Adrenal gland (tissue), 12 donors: ENCODE data around the gene PNPLA2. TPM values are rescaled to one million over a fixed set of nuclear protein-coding genes. Genes with fewer than 3 reads are reported as not detected.

Source experiments
- DNase-seq, 7 donors: peaks; one replicate each; pipeline ENCODE4 v3.0.0-alpha.2; 2019 to 2020
- H3K27ac ChIP-seq, 5 donors: fragments of 200-600 bp; sonication (generic) in 4 of 5; 1 replicate in 3 of 5; 2 replicates in 2 of 5; pipeline versions ENCODE4 v1.5.1 to v1.8.0; 2016 to 2020; ENCODE audit warnings: mild to moderate bottlenecking in 1 of 5
- H3K27me3 ChIP-seq: fragments of 200-600 bp; 2 replicates; pipeline ENCODE4 v1.8.0; 2021
- H3K36me3 ChIP-seq, 2 donors: fragments of 200-600 bp; replicated peaks in 1 of 2; 1 replicate in 1 of 2; 2 replicates in 1 of 2; pipeline versions ENCODE4 v1.5.1 to v1.8.0; 2018 to 2022
- H3K4me1 ChIP-seq, 2 donors: fragments of 200-600 bp; replicated peaks in 1 of 2; 1 replicate in 1 of 2; 2 replicates in 1 of 2; pipeline versions ENCODE4 v1.5.1 to v1.8.0; 2018 to 2021
- H3K4me3 ChIP-seq, 4 donors: fragments of 200-600 bp; sonication (generic) in 3 of 4; one replicate each; pipeline ENCODE4 v1.5.1; 2016 to 2018
- H3K9me3 ChIP-seq, 3 donors: fragments of 200-600 bp; sonication (generic) in 1 of 3; replicated peaks in 1 of 3; 1 replicate in 2 of 3; 2 replicates in 1 of 3; pipeline versions ENCODE4 v1.5.1 to v1.8.0; 2016 to 2021
- CTCF ChIP-seq, 6 experiments: fragments of 450-650 bp in 4 of 6; fragments of 200-600 bp in 2 of 6; sonication (generic) in 1 of 6; IDR thresholded peaks; 1 replicate in 5 of 6; 2 replicates in 1 of 6; pipeline versions ENCODE4 v1.5.1 to v1.8.0; 2016 to 2021; ENCODE audit warnings: antibody characterized with exemption in 6 of 6, mild to moderate bottlenecking in 2 of 6, moderate library complexity in 1 of 6
- POLR2A ChIP-seq, 2 donors: fragments of 450-650 bp; IDR thresholded peaks; one replicate each; pipeline ENCODE4 v1.6.1; 2017; ENCODE audit warnings: antibody characterized with exemption in 2 of 2, mild to moderate bottlenecking in 2 of 2, moderate library complexity in 1 of 2
- WGBS, 4 donors: extraction: QIAGEN DNeasy Blood & Tissue Kit in 2 of 4; methylation state at CpG; one replicate each; pipeline versions ENCODE4 v1.1.5 to v1.1.7; 2013 to 2017; 5-methylcytosine and 5-hydroxymethylcytosine counted together
- intact Hi-C, 2 donors: fragments of 100-400 bp; cut with DNase I; formaldehyde crosslinking; loops; one replicate each; pipeline versions ENCODE4 v1.14.1 to v1.15.0; 2022 to 2023
- polyA plus RNA-seq, 3 donors: library from polyadenylated mRNA; stranded (reverse); fragments of 200-250 nt in 2 of 3; fragments of 350-450 nt in 1 of 3; fragmentation: Illumina TruSeq in 1 of 3; extraction: RNeasy Lipid Tissue Mini Kit (QIAGEN cat#74804) in 1 of 3; gene quantifications; one replicate each; pipeline ENCODE4 v1.2.3, GENCODE V29; 2013 to 2014
- total RNA-seq, 9 donors: library from RNA; depleted of rRNA in 4 of 9; stranded (reverse); fragments of >200 nt in 4 of 9; fragments of 120-200 nt in 1 of 9; fragmentation: NEBNext Ultra II Directional in 1 of 9; extraction: Animal tissue kit (Norgen Biotek cat#: 25700) in 1 of 9; gene quantifications; one replicate each; pipeline versions ENCODE4 v1.1.0 to v1.2.4, GENCODE V29; 2013 to 2023
- donor health status: healthy with polysubstance abuse.
- donor health status: Bipolar disorder and iron deficiency.
- donor health status: DM: yes; HTN: yes; CAD: no.
- donor health status: DM: no; HTN: no; CAD: no.
- donor health status: DM: no; HTN: no; CAD: no.
- donor health status: DM: yes; HTN: yes; CAD: no.

The PNPLA2 gene
- total and polyA plus RNA-seq, 12 donors, result 24.1 to 403 (median 124) TPM

GRCh38 chr11:855796-856195 lies 37.1 kb downstream of the PNPLA2 start:
- TF ChIP-seq CTCF (IDR thresholded peaks at IDR 0.05), result no peak
- no peak for TF ChIP-seq POLR2A (IDR thresholded peaks at IDR 0.05)
- Histone ChIP-seq H3K36me3 (no peaks in the 10 kb centered on the region), H3K27ac (no peak overlapping the region), H3K4me1 (peaks cover 0 to 10% of the 10 kb centered on the region in 2 donors), H3K4me3 (no peak overlapping the region), H3K27me3 (no peaks in the 10 kb centered on the region), H3K9me3 (no peaks in the 10 kb centered on the region)
- WGBS, 4 donors, result 85 to 100% (median 87%) methylated on average over 1 to 12 of the region's 12 CpGs; no CpG with 5 or more reads in 1 of the 4 donors
- intact Hi-C loops, result no loop called here
- no peak for DNase-seq

GRCh38 chr11:856397-856796 lies 37.7 kb downstream of the PNPLA2 start:
- intact Hi-C loops, result no loop called here
- TF ChIP-seq CTCF (IDR thresholded peaks at IDR 0.05), result no peak
- no peak for TF ChIP-seq POLR2A (IDR thresholded peaks at IDR 0.05)
- DNase-seq, result no peak
- peaks cover 0 to 10% of the 10 kb centered on the region in 2 donors for H3K4me1 ChIP-seq
- WGBS, 4 donors, result 80 to 97% (median 86%) methylated on average over 5 to 8 of the region's 8 CpGs
- H3K36me3 ChIP-seq, result no peaks in the 10 kb centered on the region
- no peak overlapping the region for H3K4me3 ChIP-seq
- no peaks in the 10 kb centered on the region for H3K9me3 ChIP-seq
- H3K27me3 ChIP-seq, result no peaks in the 10 kb centered on the region
- H3K27ac ChIP-seq, result no peak overlapping the region

- intact Hi-C loops, result no loop called here
- Histone ChIP-seq H3K4me3 (no peak overlapping the region), H3K27me3 (no peaks in the 10 kb centered on the region), H3K9me3 (no peaks in the 10 kb centered on the region), H3K36me3 (no peaks in the 10 kb centered on the region), H3K4me1 (peaks cover 0 to 19% of the 10 kb centered on the region in 2 donors), H3K27ac (no peak overlapping the region)
- TF ChIP-seq POLR2A (IDR thresholded peaks at IDR 0.05) (no peak), CTCF (IDR thresholded peaks at IDR 0.05) (no peak)
- no peak for DNase-seq
- 76 to 88% (median 84%) methylated on average over 18 to 27 of the region's 27 CpGs for WGBS, 4 donors
These were observed 39.5 kb downstream of the PNPLA2 start for GRCh38 chr11:858053-858761.

GRCh38 chr11:858762-859339 lies 40.1 kb downstream of the PNPLA2 start:
- Histone ChIP-seq H3K4me1 (peaks cover 0 to 19% of the 10 kb centered on the region in 2 donors), H3K27me3 (no peaks in the 10 kb centered on the region), H3K4me3 (no peak overlapping the region), H3K27ac (no peak overlapping the region), H3K9me3 (no peaks in the 10 kb centered on the region), H3K36me3 (no peaks in the 10 kb centered on the region)
- 83 to 87% (median 86%) methylated on average over 25 to 37 of the region's 37 CpGs for WGBS, 4 donors
- intact Hi-C loops, result no loop called here
- no peak for DNase-seq
- TF ChIP-seq CTCF (IDR thresholded peaks at IDR 0.05) (no peak), POLR2A (IDR thresholded peaks at IDR 0.05) (no peak)
